ENCODE data around the gene HMCN2. TPM values are rescaled to one million over a fixed set of nuclear protein-coding genes. Genes with fewer than 3 reads are reported as not detected.

Gene HMCN2, protein sequence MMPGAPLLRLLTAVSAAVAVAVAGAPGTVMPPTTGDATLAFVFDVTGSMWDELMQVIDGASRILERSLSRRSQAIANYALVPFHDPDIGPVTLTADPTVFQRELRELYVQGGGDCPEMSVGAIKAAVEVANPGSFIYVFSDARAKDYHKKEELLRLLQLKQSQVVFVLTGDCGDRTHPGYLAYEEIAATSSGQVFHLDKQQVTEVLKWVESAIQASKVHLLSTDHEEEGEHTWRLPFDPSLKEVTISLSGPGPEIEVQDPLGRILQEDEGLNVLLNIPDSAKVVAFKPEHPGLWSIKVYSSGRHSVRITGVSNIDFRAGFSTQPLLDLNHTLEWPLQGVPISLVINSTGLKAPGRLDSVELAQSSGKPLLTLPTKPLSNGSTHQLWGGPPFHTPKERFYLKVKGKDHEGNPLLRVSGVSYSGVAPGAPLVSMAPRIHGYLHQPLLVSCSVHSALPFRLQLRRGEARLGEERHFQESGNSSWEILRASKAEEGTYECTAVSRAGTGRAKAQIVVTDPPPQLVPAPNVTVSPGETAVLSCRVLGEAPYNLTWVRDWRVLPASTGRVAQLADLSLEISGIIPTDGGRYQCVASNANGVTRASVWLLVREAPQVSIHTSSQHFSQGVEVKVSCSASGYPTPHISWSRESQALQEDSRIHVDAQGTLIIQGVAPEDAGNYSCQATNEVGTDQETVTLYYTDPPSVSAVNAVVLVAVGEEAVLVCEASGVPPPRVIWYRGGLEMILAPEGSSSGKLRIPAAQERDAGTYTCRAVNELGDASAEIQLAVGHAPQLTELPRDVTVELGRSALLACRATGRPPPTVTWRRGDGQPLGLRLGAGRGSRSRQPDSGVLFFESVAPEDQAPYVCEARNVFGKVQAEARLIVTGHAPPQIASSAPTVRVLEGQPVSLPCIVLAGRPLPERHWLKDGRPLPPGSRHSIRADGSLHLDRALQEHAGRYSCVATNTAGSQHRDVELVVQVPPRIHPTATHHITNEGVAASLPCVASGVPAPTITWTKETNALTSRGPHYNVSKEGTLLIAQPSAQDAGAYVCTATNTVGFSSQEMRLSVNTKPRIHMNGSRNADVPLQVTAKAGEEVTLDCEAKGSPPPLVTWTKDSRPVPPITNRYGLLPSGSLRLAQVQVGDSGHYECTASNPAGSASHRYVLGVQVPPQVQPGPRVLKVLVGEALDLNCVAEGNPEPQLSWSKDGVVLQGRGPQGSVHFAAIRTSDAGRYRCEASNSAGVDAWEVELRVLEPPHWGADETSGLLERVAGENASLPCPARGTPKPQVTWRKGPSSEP (N-terminal part only)
- total RNA-seq (under 1 TPM in 1 of 5 donors, not detected in 4; 0.03 TPM), total RNA-seq (0 to 0.74 (median 0.05) reads per million in 29 experiments)
- total RNA-seq (2013), result 0.04 TPM

- ChIA-PET POLR2A (no interaction called here), CTCF (no interaction called here)
- H3K9me3 ChIP-seq, result no peaks in the 10 kb centered on the region
- H3K36me3 ChIP-seq (ENCODE audit: control insufficient read depth in 2 of 2, extremely low read depth in 1 of 2, insufficient read depth in 1 of 2, low read length in 1 of 2), result no peaks in the 10 kb centered on the region
- H3K27ac ChIP-seq (ENCODE audit: low read length), result no peak within 1 kb of the TSS
- H3K4me1 ChIP-seq (ENCODE audit: control insufficient read depth in 1 of 2, extremely low read depth in 1 of 2, insufficient read depth in 2 of 2, low read length in 2 of 2), result peaks cover 0 to 3% of the 10 kb centered on the region in 2 experiments
- DNase-seq (no peak), ATAC-seq (replicated peaks in 1 of 4) (no peak)
- Mint-ChIP-seq H3K27ac (no peak within 1 kb of the TSS), H3K9me3 (no peaks in the 10 kb centered on the region), H3K36me3 (no peaks in the 10 kb centered on the region), H3K27me3 (peaks cover 61 to 68% of the 10 kb centered on the region in 2 donors), H3K4me1 (peaks cover 9 to 12% (median 12%) of the 10 kb centered on the region in 3 donors), H3K4me3 (peak within 1 kb of the TSS in 1 of 3 donors; percentile 49)
- H3K27me3 ChIP-seq (replicated peaks in 1 of 2; ENCODE audit: control insufficient read depth in 2 of 2, extremely low read depth in 1 of 2, insufficient read depth in 2 of 2, low read length in 1 of 2), result peaks cover 28 to 79% of the 10 kb centered on the region in 2 experiments
- no peak within 1 kb of the TSS for H3K4me3 ChIP-seq (ENCODE audit: control insufficient read depth in 1 of 2, extremely low read depth in 1 of 2, low read length in 1 of 2)
- 6% methylated on average over 76 of the region's 89 CpGs for WGBS (ENCODE audit: insufficient coverage)
These were observed at the start of gene HMCN2 for GRCh38 chr9:130265431-130266235. Gene HMCN2, plus strand, starts transcription at chr9:130265760. Its CDS starts 119 bp downstream, at chr9:130265879.

- Mint-ChIP-seq H3K36me3 (no peaks in the 10 kb centered on the region), H3K9me3 (no peaks in the 10 kb centered on the region), H3K4me3 (no peak overlapping the region), H3K27ac (no peak overlapping the region), H3K27me3 (no peaks in the 10 kb centered on the region), H3K4me1 (no peaks in the 10 kb centered on the region)
- ChIA-PET CTCF (no interaction called here), POLR2A (interaction anchor here in 1 of 2 donors (0.6 kb wide), 1 partner anchor 304 kb away, joined by 3 read pairs; no protein-coding TSS in a partner anchor)
- H3K4me3 ChIP-seq (ENCODE audit: control insufficient read depth in 1 of 2, extremely low read depth in 1 of 2, low read length in 1 of 2), result no peak overlapping the region
- no peak overlapping the region for H3K27ac ChIP-seq (ENCODE audit: low read length)
- WGBS (ENCODE audit: insufficient coverage), result 92% methylated on average over 9 of the region's 10 CpGs
- H3K9me3 ChIP-seq, result no peaks in the 10 kb centered on the region
- no peaks in the 10 kb centered on the region for H3K4me1 ChIP-seq (ENCODE audit: control insufficient read depth in 1 of 2, extremely low read depth in 1 of 2, insufficient read depth in 2 of 2, low read length in 2 of 2)
- H3K36me3 ChIP-seq (ENCODE audit: control insufficient read depth in 2 of 2, extremely low read depth in 1 of 2, insufficient read depth in 1 of 2, low read length in 1 of 2), result no peaks in the 10 kb centered on the region
- DNase-seq (no peak), ATAC-seq (replicated peaks in 1 of 4) (no peak)
- peaks cover 0 to 4% of the 10 kb centered on the region in 2 experiments for H3K27me3 ChIP-seq (replicated peaks in 1 of 2; ENCODE audit: control insufficient read depth in 2 of 2, extremely low read depth in 1 of 2, insufficient read depth in 2 of 2, low read length in 1 of 2)
These were observed 47.7 kb upstream of the HMCN2 start for GRCh38 chr9:130217838-130218237.

DNA sequence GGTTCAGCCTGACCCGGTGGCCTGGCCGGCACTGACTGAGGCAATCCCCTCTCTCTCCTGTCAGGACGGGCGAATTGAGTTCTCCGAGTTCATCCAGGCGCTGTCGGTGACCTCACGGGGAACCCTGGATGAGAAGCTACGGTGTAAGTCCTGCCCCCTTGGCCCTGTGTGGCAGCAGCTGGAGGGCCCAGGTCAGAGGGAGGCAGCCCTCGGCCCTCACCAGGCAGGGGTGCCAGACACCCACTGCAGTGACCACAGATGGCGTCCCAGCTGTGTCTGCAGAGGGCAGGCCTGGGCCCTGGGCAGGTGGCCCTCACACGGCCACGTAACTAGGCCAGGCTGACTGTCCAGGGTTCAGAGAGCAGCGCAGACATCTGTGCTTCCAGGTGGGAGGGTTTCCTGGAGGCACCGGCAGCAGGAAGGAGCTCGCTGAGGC, 45.9 kb upstream of the HMCN2 start:
- no peaks in the 10 kb centered on the region for H3K27me3 Mint-ChIP-seq
- H3K27me3 ChIP-seq (replicated peaks in 1 of 2; ENCODE audit: control insufficient read depth in 2 of 2, extremely low read depth in 1 of 2, insufficient read depth in 2 of 2, low read length in 1 of 2), result peaks cover 0 to 4% of the 10 kb centered on the region in 2 experiments
- H3K4me3 ChIP-seq (ENCODE audit: control insufficient read depth in 1 of 2, extremely low read depth in 1 of 2, low read length in 1 of 2), result no peak overlapping the region
- H3K27ac ChIP-seq (ENCODE audit: low read length), result no peak overlapping the region
- H3K4me1 Mint-ChIP-seq, result no peaks in the 10 kb centered on the region
- WGBS (ENCODE audit: insufficient coverage), result 91% methylated on average over 16 of the region's 16 CpGs
- ATAC-seq (replicated peaks in 1 of 4) (no peak), DNase-seq (no peak)
- H3K9me3 Mint-ChIP-seq, result no peaks in the 10 kb centered on the region
- no peaks in the 10 kb centered on the region for H3K36me3 Mint-ChIP-seq
- no peak overlapping the region for H3K27ac Mint-ChIP-seq
- no peaks in the 10 kb centered on the region for H3K9me3 ChIP-seq
- no peaks in the 10 kb centered on the region for H3K36me3 ChIP-seq (ENCODE audit: control insufficient read depth in 2 of 2, extremely low read depth in 1 of 2, insufficient read depth in 1 of 2, low read length in 1 of 2)
- CTCF ChIA-PET, result no interaction called here
- no peak overlapping the region for H3K4me3 Mint-ChIP-seq
- POLR2A ChIA-PET, result no interaction called here
- no peaks in the 10 kb centered on the region for H3K4me1 ChIP-seq (ENCODE audit: control insufficient read depth in 1 of 2, extremely low read depth in 1 of 2, insufficient read depth in 2 of 2, low read length in 2 of 2)

DNA sequence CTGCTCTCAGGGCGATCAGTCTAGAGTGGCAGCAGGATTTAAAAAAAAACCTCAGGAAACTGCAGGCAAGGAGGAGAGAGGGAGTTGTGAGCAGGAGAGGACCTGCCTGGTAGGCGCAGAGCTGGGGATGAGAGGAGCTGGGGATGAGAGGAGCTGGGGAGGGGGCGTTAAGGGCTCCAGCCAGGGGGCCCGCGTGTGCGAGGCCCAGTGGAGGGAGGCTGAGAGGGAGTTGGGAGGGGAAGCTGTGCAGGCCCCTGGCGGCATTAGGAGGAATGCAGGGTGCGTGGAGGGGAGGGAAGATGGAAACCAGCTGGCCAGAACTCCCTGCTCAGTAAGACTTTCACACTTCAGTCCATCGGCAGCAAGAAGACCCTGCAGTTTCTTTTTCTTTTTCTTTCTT, 45.2 kb upstream of the HMCN2 start:
- Histone ChIP-seq H3K4me3 (ENCODE audit: control insufficient read depth in 1 of 2, extremely low read depth in 1 of 2, low read length in 1 of 2) (no peak overlapping the region), H3K4me1 (ENCODE audit: control insufficient read depth in 1 of 2, extremely low read depth in 1 of 2, insufficient read depth in 2 of 2, low read length in 2 of 2) (no peaks in the 10 kb centered on the region), H3K27ac (ENCODE audit: low read length) (no peak overlapping the region), H3K27me3 (replicated peaks in 1 of 2; ENCODE audit: control insufficient read depth in 2 of 2, extremely low read depth in 1 of 2, insufficient read depth in 2 of 2, low read length in 1 of 2) (peaks cover 0 to 4% of the 10 kb centered on the region in 2 experiments), H3K36me3 (ENCODE audit: control insufficient read depth in 2 of 2, extremely low read depth in 1 of 2, insufficient read depth in 1 of 2, low read length in 1 of 2) (no peaks in the 10 kb centered on the region), H3K9me3 (no peaks in the 10 kb centered on the region)
- no peak overlapping the region for H3K4me3 Mint-ChIP-seq
- H3K36me3 Mint-ChIP-seq, result no peaks in the 10 kb centered on the region
- no peaks in the 10 kb centered on the region for H3K4me1 Mint-ChIP-seq
- H3K27ac Mint-ChIP-seq, result no peak overlapping the region
- no peaks in the 10 kb centered on the region for H3K27me3 Mint-ChIP-seq
- ChIA-PET CTCF (interaction anchor here (0.7 to 1.0 kb wide), 2 partner anchors 18 to 497 kb away, joined by 3 read pairs; no protein-coding TSS in a partner anchor), POLR2A (interaction anchor here in 1 of 2 donors (0.6 kb wide), 1 partner anchor 72 kb away, joined by 7 read pairs; no protein-coding TSS in a partner anchor)
- ATAC-seq (replicated peaks in 1 of 4) (no peak), DNase-seq (no peak)
- 74% methylated on average over 6 of the region's 9 CpGs for WGBS (ENCODE audit: insufficient coverage)
- H3K9me3 Mint-ChIP-seq, result no peaks in the 10 kb centered on the region

DNA sequence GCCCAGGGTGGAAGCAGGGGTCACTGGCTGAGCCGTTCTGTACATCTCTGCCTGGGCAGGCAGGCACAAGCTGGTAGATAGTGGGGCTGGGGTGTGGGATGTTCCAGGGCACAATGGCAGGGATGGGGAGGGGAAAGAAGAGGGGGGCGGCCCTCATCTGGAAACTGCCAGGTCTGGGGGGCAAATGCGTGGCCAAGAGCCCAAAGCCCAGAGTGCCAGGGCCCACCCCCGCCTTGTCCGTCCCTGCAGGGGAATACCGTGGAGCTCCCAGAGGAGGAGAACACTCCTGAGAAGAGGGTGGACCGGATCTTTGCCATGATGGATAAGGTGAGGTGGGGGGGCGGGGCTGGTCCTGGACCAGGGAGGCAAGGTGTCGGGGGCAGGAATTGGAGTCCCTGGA, 42.7 kb upstream of the HMCN2 start:
- Mint-ChIP-seq H3K27ac (no peak overlapping the region), H3K4me3 (no peak overlapping the region), H3K27me3 (no peaks in the 10 kb centered on the region), H3K9me3 (peaks cover 0 to 9% (median 5%) of the 10 kb centered on the region in 3 donors), H3K4me1 (no peaks in the 10 kb centered on the region), H3K36me3 (no peaks in the 10 kb centered on the region)
- DNase-seq, result no peak
- CTCF ChIA-PET, result interaction anchor here in 1 of 2 donors (0.9 kb wide), 1 partner anchor 13 kb away, joined by 5 read pairs; no protein-coding TSS in a partner anchor
- no peaks in the 10 kb centered on the region for H3K9me3 ChIP-seq
- no peak overlapping the region for H3K27ac ChIP-seq (ENCODE audit: low read length)
- no peak overlapping the region for H3K4me3 ChIP-seq (ENCODE audit: control insufficient read depth in 1 of 2, extremely low read depth in 1 of 2, low read length in 1 of 2)
- no peaks in the 10 kb centered on the region for H3K4me1 ChIP-seq (ENCODE audit: control insufficient read depth in 1 of 2, extremely low read depth in 1 of 2, insufficient read depth in 2 of 2, low read length in 2 of 2)
- no peak for ATAC-seq (replicated peaks in 1 of 4)
- POLR2A ChIA-PET, result interaction anchor here in 1 of 2 donors (0.5 kb wide), 1 partner anchor 459 kb away, joined by 8 read pairs; no protein-coding TSS in a partner anchor
- H3K36me3 ChIP-seq (ENCODE audit: control insufficient read depth in 2 of 2, extremely low read depth in 1 of 2, insufficient read depth in 1 of 2, low read length in 1 of 2), result no peaks in the 10 kb centered on the region
- no peaks in the 10 kb centered on the region for H3K27me3 ChIP-seq (replicated peaks in 1 of 2; ENCODE audit: control insufficient read depth in 2 of 2, extremely low read depth in 1 of 2, insufficient read depth in 2 of 2, low read length in 1 of 2)
- WGBS (ENCODE audit: insufficient coverage), result 90% methylated on average over 6 of the region's 9 CpGs

Data from T-cell (primary cell).